Measurements from ENCODE around the gene RNF182.

The RNF182 gene

DNA sequence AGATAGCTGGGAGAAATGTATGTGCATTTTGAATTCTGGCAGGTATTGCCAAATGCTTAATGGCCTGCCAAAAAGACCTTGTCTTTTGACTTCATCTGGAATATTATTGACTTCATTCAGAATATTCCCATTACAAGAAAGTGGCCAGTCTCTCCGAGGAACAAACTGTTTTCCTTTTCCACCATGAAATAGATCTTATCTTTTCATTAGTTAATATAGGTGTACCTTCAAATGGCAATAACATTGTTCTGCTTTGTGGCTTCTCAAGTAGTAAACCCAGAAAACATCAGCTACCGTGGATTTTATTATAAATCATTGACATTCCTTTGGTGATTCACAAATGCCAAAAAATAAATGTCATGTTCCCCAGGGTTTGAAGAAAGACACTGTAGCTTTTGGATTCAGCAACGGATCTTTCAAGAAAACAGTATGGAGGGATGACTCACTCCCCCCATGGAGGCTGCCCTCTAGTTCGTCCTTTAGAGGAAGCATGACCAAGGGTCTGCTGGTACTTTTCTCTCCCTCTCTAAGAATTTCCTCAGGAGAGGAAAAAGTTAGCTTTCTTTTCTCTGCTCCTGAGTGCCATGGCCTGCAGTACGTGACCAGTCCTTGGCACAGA, 1.1 kb upstream of the RNF182 start:
- peak; percentile 56 for ATAC-seq
- no peak; the same call in 1 of the 2 replicates for TF ChIP-seq ZFP3 (CRISPR knock-in tag; IDR thresholded peaks at IDR 0.05)
- TF ChIP-seq BACH2 (CRISPR knock-in tag; IDR thresholded peaks at IDR 0.05; ENCODE audit: borderline replicate concordance), result no peak
- TF ChIP-seq ZNF565 (CRISPR knock-in tag; conservative IDR thresholded peaks at IDR 0.05; ENCODE audit: low read depth), result no peak
- TF ChIP-seq, protein P1, sequence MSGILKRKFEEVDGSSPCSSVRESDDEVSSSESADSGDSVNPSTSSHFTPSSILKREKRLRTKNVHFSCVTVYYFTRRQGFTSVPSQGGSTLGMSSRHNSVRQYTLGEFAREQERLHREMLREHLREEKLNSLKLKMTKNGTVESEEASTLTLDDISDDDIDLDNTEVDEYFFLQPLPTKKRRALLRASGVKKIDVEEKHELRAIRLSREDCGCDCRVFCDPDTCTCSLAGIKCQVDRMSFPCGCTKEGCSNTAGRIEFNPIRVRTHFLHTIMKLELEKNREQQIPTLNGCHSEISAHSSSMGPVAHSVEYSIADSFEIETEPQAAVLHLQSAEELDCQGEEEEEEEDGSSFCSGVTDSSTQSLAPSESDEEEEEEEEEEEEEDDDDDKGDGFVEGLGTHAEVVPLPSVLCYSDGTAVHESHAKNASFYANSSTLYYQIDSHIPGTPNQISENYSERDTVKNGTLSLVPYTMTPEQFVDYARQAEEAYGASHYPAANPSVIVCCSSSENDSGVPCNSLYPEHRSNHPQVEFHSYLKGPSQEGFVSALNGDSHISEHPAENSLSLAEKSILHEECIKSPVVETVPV (CRISPR knock-in tag; IDR thresholded peaks at IDR 0.05), result no peak
- TF ChIP-seq RARB (CRISPR knock-in tag; IDR thresholded peaks at IDR 0.05), result no peak
- TF ChIP-seq ISL1 (CRISPR knock-in tag; IDR thresholded peaks at IDR 0.05), result peak; percentile 64

DNA sequence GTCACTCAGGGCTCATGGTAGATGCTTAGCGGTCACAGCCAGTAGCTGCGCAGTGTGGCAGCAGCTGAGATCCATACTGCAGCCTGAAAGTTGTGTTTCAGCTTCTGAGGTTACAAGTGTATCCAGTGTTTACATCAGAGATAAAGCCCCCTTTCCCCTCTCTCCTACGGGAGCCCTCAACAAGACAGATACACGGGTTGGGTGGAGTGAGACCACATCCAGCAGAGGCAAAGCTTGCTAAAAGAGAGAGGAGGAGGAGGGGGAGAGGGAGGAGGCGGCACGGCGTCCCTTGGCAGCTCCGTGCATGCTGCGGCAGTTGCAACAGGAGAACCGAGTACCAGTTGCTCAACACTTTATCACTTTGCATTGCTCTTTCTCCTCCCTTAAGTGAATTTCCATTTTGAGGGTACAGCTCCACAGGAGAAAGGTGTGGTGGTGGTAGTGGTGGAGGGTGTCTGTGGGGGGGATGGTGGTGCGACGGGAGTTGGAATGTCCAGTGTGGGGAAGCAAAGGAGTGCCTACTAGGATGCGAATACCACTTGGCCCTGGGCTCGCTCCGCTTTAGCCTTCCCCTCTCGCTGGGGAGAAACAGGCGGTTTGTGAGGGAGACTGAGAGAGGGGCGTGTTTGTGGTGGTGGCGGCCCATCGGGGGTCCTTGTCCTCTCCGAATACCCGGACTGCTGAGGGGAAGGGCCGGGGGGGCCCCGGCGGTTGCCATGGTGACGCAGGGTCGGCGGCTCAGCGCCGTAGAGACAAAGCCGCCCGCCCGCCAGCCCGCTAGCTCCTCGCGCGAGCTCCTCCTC, 405 bp upstream of the RNF182 start:
- TF ChIP-seq BACH2 (CRISPR knock-in tag; IDR thresholded peaks at IDR 0.05; ENCODE audit: borderline replicate concordance) (no peak), ZNF70 (CRISPR knock-in tag; IDR thresholded peaks at IDR 0.05) (no peak), GLIS3 (CRISPR knock-in tag; IDR thresholded peaks at IDR 0.05) (no peak), ZFP30 (CRISPR knock-in tag; IDR thresholded peaks at IDR 0.05) (no peak), ZNF8 (CRISPR knock-in tag; IDR thresholded peaks at IDR 0.05) (no peak), ESRRG (CRISPR knock-in tag; IDR thresholded peaks at IDR 0.05) (no peak)
- TF ChIP-seq, protein P2, sequence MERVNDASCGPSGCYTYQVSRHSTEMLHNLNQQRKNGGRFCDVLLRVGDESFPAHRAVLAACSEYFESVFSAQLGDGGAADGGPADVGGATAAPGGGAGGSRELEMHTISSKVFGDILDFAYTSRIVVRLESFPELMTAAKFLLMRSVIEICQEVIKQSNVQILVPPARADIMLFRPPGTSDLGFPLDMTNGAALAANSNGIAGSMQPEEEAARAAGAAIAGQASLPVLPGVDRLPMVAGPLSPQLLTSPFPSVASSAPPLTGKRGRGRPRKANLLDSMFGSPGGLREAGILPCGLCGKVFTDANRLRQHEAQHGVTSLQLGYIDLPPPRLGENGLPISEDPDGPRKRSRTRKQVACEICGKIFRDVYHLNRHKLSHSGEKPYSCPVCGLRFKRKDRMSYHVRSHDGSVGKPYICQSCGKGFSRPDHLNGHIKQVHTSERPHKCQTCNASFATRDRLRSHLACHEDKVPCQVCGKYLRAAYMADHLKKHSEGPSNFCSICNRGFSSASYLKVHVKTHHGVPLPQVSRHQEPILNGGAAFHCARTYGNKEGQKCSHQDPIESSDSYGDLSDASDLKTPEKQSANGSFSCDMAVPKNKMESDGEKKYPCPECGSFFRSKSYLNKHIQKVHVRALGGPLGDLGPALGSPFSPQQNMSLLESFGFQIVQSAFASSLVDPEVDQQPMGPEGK (CRISPR knock-in tag; IDR thresholded peaks at IDR 0.05; ENCODE audit: borderline replicate concordance), result peak; percentile 73; the same call in 1 of the 2 replicates
- TF ChIP-seq, protein P3, sequence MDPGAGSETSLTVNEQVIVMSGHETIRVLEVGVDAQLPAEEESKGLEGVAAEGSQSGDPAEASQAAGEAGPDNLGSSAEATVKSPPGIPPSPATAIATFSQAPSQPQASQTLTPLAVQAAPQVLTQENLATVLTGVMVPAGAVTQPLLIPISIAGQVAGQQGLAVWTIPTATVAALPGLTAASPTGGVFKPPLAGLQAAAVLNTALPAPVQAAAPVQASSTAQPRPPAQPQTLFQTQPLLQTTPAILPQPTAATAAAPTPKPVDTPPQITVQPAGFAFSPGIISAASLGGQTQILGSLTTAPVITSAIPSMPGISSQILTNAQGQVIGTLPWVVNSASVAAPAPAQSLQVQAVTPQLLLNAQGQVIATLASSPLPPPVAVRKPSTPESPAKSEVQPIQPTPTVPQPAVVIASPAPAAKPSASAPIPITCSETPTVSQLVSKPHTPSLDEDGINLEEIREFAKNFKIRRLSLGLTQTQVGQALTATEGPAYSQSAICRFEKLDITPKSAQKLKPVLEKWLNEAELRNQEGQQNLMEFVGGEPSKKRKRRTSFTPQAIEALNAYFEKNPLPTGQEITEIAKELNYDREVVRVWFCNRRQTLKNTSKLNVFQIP (CRISPR knock-in tag; IDR thresholded peaks at IDR 0.05; ENCODE audit: borderline replicate concordance, low read depth), result no peak
- TF ChIP-seq, protein P4, sequence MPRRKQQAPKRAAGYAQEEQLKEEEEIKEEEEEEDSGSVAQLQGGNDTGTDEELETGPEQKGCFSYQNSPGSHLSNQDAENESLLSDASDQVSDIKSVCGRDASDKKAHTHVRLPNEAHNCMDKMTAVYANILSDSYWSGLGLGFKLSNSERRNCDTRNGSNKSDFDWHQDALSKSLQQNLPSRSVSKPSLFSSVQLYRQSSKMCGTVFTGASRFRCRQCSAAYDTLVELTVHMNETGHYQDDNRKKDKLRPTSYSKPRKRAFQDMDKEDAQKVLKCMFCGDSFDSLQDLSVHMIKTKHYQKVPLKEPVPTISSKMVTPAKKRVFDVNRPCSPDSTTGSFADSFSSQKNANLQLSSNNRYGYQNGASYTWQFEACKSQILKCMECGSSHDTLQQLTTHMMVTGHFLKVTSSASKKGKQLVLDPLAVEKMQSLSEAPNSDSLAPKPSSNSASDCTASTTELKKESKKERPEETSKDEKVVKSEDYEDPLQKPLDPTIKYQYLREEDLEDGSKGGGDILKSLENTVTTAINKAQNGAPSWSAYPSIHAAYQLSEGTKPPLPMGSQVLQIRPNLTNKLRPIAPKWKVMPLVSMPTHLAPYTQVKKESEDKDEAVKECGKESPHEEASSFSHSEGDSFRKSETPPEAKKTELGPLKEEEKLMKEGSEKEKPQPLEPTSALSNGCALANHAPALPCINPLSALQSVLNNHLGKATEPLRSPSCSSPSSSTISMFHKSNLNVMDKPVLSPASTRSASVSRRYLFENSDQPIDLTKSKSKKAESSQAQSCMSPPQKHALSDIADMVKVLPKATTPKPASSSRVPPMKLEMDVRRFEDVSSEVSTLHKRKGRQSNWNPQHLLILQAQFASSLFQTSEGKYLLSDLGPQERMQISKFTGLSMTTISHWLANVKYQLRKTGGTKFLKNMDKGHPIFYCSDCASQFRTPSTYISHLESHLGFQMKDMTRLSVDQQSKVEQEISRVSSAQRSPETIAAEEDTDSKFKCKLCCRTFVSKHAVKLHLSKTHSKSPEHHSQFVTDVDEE (CRISPR knock-in tag; IDR thresholded peaks at IDR 0.05), result no peak
- peak; percentile 90 for ATAC-seq

DNA sequence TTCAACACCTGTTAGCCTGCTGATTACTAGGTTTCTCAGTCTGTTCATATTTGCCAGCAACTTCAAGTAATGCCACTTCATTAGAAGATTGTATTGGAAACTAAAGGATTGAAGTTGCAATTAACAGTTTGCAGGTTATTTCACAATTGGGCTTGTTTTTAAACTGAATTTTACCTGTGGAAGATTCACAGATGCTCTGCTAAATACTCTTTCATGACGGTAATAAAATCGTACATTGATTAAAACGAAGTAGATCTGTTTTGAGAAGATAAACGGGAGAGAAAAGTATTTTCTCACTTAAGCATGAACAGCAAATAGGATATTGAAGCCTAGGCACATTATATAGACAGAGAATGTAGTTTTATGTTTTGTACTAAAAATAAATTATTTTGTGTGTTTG, 1.6 kb downstream of the RNF182 start:
- TF ChIP-seq, protein P5, sequence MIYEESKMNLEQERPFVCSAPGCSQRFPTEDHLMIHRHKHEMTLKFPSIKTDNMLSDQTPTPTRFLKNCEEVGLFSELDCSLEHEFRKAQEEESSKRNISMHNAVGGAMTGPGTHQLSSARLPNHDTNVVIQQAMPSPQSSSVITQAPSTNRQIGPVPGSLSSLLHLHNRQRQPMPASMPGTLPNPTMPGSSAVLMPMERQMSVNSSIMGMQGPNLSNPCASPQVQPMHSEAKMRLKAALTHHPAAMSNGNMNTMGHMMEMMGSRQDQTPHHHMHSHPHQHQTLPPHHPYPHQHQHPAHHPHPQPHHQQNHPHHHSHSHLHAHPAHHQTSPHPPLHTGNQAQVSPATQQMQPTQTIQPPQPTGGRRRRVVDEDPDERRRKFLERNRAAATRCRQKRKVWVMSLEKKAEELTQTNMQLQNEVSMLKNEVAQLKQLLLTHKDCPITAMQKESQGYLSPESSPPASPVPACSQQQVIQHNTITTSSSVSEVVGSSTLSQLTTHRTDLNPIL (CRISPR knock-in tag; IDR thresholded peaks at IDR 0.05; ENCODE audit: low read depth), result no peak
- no peak for TF ChIP-seq PPARA (CRISPR knock-in tag; IDR thresholded peaks at IDR 0.05; ENCODE audit: borderline replicate concordance)
- TF ChIP-seq ESRRG (CRISPR knock-in tag; IDR thresholded peaks at IDR 0.05), result no peak
- no peak for ATAC-seq

DNA sequence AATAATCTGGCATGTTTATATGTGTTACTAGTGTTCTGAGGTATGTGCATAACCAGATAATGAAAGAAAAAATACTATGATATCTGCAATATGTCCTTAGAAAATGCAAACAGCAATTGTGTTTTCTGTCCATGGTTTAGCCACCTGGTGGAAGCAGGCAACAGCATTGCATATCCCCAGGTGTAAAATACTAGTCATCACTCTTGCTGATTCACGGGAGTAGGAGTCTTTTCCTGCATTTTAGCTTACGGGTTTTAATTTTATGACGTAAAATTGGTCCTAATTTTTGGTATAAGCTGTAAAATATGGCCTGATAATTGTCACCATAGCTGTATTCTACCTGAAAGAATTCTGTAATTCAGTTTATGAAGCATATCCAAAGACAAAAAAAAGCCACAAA, 2.5 kb downstream of the RNF182 start:
- no peak for ATAC-seq
- TF ChIP-seq, protein P4 (CRISPR knock-in tag; IDR thresholded peaks at IDR 0.05), result no peak
- TF ChIP-seq ZC3H10 (CRISPR knock-in tag; IDR thresholded peaks at IDR 0.05) (no peak), SNAI2 (CRISPR knock-in tag; IDR thresholded peaks at IDR 0.05) (no peak), GLIS3 (CRISPR knock-in tag; IDR thresholded peaks at IDR 0.05) (no peak), TOX (CRISPR knock-in tag; IDR thresholded peaks at IDR 0.05; ENCODE audit: borderline replicate concordance) (no peak), ESRRG (CRISPR knock-in tag; IDR thresholded peaks at IDR 0.05) (no peak), ISL1 (CRISPR knock-in tag; IDR thresholded peaks at IDR 0.05) (no peak), ZFP3 (CRISPR knock-in tag; IDR thresholded peaks at IDR 0.05) (no peak), PPARA (CRISPR knock-in tag; IDR thresholded peaks at IDR 0.05; ENCODE audit: borderline replicate concordance) (no peak), ZNF565 (CRISPR knock-in tag; conservative IDR thresholded peaks at IDR 0.05; ENCODE audit: low read depth) (no peak), CSDC2 (CRISPR knock-in tag; IDR thresholded peaks at IDR 0.05) (no peak), OSR1 (CRISPR knock-in tag; IDR thresholded peaks at IDR 0.05) (no peak), ZFP30 (CRISPR knock-in tag; IDR thresholded peaks at IDR 0.05) (no peak)
- TF ChIP-seq, protein P5 (CRISPR knock-in tag; IDR thresholded peaks at IDR 0.05; ENCODE audit: low read depth), result no peak

Data from SK-N-SH treated with all-trans-retinoic acid at 6 μM for 48 hours (cell line).